Activated CD4-positive, alpha-beta T cell treated with anti-CD3 and anti-CD28 coated beads, Interleukin-2, amount 50 U/mL, for 24 hours (primary cell): ENCODE measurements around the gene MFGE8.

Experiments
- DNase-seq, 2 donors: peaks; one replicate each; pipeline ENCODE4 v3.0.0-alpha.2; 2020; ENCODE audit warnings: low read depth in 1 of 2, low spot score in 1 of 2

Gene MFGE8

DNA sequence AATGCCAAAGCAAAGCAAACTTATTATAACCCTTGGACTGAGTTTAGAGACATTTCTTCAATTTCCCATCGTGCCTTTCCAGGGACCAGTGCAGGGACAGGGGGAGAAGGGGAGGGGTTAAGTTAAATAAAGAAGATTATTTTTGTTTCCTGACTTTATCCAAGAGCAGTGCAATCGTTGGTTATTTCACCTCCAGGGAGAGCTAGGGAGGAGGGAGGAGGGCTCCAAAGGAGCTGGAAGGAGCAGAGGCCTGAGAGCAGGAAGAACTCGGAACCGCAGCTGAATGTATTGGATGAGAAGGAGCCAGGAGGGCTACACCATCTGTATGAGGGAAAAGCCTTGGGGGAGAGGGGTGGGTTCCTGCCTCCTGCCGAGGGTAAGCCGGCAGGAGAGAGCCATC is 38.5 kb downstream of the MFGE8 start:
- no peak for DNase-seq

DNA sequence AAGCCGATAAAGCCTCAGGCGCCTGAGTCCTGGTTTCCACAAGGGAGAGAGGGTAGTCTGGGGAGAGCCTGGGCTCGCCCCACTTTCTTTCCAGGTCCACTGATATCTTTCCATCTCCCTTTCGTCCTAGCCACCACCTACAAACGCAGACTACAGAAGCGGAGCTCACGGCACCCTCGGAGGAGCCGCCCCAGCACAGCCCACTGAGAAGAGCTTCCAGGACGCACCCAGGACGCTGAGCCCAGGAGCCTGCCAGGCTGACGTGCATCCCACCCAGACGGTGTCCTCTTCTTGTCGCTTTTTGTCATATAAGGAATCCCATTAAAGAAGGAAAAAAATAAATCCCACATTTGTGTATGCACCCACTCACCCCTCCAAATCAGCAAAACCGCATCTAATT is 38.9 kb downstream of the MFGE8 start:
- no peak for DNase-seq

DNA sequence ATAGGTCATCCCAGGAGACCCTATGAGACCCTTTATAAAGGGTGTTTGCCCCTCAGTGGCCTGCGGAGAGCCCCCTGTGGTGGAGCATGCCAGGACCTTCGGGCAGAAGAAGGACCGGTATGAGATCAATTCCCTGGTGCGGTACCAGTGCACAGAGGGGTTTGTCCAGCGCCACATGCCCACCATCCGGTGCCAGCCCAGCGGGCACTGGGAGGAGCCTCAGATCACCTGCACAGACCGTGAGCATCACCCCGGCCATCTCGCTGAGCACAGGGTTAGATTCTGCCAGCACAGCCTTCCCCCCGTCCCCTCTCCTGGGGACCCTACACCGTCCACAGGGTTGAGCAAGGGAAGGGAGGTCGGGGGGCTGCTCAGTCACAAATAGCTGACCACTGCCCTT is 39.4 kb downstream of the MFGE8 start:
- no peak for DNase-seq

DNA sequence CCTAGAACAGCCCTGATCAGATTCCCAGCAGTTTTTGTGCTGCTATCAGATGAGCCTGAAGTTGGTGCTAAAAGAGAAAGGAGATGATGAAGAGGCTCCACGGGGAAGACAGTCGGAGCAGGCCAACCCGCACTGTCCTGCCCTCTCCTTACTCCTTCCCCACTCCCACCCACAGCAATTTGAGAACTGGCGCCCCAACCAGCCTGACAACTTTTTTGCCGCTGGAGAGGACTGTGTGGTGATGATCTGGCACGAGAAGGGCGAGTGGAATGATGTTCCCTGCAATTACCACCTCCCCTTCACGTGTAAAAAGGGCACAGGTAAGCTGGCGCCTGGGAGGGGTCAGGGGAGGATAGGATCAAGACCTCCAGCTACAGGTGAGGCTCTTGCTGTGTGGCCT is 40.5 kb downstream of the MFGE8 start:
- no peak for DNase-seq

DNA sequence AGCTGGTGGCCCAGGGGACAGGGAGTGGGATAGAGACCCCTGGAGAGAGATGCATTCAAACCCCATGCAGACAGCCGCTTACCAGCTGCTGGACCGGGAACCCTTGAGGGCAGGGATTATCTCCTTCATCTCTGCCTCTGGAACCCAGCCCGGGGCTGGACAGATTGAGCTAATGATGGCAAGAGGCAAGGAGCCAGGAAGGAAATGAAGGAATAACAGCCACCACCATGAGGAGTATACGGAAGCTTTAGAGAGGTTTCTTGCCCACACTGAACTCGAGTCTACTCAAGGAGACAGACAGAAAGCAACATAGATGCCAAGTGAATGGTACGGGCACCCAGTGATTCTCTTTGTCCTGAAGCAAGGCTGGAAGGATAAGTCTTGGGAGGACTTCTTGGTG is 41.1 kb downstream of the MFGE8 start:
- no peak for DNase-seq

DNA sequence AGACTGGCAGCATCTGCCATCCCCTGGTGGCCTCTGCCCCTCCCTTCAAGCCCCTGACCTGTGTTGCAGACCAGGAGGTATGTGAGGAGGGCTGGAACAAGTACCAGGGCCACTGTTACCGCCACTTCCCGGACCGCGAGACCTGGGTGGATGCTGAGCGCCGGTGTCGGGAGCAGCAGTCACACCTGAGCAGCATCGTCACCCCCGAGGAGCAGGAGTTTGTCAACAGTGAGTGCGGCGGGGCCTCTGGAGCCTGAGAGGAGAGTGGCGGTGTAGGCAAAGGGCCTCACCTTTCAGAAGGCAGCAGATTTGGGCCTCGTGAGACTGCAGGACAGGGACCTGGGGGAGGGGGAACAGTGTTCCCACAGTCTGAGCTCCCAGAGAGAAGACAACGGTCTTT is 41.9 kb downstream of the MFGE8 start:
- no peak for DNase-seq

DNA sequence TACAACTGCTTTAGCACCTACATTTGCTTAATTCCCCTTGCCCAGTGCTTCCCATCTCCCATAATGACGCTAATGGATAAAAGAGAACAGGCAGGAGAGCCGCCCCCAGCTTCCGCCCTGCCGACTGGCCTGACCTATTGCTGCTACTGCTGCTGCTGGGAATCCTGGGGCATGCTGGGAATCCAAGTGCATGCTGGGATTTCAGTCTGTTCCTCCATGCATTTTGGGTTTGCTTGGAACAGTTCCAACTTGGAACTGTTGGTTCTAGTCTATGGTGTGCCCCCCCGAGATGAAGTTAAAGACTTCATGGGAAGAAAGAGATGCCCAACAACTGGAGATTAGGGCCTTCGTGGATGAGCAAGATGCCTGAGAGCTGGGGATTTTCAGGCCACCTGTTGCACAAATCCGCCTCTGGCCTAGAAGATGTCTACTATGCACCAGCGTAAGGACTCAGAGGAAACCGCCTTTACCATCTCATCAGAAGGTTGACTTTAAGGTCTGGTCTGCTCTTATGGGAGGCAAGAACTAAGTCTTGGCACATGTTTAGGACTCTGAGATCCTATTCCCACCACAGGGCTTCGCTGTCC is 46.8 kb downstream of the MFGE8 start:
- no peak for DNase-seq

DNA sequence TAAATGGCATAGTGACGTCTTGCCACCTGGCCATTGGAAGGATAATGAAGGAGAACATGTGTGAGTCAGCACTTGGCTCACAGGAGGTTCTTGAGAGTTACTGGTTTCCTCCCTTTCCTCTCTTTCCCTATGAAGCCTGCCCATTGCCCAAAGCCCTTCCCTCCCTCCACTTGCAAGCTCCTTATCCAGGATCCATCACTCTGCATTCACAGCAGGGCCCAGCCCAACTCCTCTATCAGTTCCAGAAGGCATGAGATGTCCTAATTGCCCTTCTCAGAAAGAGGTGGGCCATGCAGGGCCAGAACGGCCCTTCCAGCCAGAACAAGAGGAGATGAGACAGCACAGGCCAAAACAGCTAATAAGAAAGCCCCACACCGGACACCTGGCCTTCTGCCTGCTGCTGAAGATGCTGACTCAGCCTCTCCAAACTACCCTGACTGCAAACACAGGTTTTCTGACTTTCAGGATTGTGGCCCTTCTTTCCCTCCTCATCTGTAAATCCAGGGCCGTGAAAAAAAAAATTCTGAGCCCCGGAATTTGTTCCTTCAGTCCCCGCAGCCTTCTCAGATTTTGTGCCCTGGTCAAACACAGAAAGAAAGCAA is 47.6 kb downstream of the MFGE8 start:
- no peak for DNase-seq

DNA sequence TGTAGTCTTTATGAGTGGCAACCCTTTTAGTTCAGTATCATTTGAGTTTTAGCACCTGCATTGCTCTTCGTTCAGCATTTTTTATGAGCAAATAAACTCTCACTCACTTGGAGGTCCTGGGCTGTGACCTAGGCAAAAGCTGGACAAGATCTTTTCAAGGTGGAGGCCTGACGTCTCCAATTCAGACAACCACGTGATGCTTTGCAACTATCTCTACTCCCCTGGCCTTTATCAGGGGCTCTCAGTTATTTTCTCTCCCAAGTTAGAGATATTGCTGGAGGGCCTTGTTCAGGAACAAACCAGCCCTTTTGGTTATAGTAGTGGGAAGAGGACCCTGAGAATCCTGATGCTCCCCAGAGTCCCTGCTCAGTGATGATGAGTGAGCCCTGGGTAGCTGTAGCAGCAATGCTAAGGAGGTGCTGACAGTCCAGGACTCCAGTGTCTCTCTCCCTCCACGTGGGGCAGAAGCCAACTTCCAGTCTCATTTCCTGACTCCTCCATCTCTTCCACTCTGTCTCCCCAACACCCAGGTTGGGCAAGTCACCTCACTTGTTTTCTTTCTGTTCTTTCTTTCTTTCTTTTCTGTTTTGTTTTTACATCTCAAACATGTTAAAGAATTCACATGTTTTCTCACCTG is 48.2 kb downstream of the MFGE8 start:
- DNase-seq = no peak

DNA sequence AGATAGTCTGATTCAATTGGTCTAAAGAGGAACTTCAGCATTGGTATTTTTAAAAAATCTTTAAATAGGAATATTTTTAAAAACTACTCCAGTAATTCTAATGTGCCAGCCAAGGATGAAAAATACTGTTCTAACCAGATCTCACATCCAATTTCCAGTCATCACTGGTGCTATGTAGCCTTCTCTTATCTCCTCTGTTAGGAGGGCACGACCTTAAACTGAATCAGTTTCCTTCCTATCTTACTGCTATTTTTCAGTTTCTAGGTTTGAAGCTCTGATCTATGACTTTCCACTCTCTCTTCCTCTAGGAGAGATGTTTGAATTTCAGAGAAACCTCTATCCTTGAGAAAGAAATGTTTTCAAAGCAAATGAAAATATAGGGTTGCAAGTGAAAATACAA is 49.8 kb downstream of the MFGE8 start:
- no peak for DNase-seq

DNA sequence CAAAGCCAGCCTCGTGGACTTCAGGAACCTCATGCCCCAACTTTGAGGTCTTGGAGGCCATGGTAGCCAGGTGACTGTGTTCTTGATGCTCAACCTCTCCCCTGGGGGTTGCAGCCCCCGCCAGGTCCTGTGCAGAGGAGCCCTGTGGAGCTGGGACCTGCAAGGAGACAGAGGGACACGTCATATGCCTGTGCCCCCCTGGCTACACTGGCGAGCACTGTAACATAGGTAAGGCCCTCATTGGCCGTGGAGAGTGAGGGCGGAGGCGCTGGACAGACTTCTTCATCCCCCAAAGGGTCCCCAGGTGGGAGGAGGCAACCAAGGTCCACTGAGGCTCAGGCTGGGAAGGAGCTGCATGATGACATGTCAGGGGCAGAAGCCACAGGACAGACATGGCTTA is 53.0 kb downstream of the MFGE8 start:
- no peak for DNase-seq

DNA sequence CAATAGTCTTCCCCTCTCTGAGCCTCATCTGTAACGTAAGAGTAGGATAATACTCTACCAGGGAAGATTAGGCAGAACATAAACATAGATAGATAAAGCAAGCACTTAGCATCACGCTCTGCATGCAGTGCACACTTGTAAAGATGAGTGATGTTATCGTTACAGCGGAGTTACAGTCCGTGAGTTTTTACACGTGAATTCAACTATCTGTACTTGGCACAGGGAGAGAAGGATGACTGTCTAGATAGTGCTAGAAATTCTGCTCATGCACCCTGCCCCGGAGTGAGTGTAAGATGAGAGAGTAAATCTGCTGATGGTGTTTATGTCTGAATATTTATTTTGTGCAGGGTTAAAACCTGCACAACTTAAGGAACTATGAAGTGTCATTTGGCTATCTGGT is 53.6 kb downstream of the MFGE8 start:
- no peak for DNase-seq

DNA sequence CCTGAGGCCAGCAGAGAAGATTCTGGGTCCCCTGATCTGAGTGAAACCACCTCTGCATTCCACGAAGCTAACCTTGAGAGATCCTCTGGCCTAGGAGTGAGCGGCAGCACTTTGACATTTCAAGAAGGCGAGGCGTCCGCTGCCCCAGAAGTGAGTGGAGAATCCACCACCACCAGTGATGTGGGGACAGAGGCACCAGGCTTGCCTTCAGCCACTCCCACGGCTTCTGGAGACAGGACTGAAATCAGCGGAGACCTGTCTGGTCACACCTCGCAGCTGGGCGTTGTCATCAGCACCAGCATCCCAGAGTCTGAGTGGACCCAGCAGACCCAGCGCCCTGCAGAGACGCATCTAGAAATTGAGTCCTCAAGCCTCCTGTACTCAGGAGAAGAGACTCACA is 54.2 kb downstream of the MFGE8 start:
- no peak for DNase-seq

DNA sequence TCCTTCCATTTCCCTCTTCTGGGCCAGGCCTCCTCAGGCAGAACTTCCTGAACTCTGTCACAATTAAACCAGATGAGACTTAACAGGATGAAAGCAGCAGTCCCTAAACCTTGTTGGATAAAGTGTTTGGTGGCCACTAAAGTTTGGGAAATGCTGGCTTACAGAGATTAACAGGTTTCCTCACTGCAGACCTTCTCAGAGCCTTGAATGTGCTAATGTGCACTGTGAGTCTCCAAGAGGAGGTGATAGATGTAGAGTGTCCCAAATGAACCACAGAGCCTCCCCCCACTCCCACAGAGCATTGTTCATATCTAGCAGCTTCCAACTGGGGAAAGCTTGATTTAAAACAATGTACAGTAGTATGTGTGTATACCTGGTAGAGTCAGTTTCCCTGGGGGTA is 60.7 kb downstream of the MFGE8 start:
- no peak for DNase-seq

DNA sequence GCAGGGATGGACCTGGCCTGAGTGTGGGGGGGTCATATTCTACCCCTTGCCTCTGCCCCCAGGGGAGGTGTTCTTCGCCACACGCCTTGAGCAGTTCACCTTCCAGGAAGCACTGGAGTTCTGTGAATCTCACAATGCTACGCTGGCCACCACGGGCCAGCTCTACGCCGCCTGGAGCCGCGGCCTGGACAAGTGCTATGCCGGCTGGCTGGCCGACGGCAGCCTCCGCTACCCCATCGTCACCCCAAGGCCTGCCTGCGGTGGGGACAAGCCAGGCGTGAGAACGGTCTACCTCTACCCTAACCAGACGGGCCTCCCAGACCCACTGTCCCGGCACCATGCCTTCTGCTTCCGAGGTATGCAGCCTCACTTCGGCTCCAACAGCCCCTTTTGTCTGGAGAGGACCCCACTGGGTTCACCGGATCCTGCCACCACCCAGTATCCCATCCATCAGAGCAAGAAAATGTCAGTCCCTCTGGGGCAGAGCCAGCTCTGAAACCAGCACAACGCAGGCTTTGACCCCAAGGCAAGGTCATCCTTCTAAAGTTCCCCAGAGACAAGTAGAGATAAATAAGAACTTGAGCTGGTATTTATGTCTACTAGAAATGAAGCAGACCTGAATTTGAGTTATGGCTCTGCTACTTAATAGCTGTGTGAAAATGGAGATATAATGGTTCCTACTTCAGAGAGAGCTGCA is 63.7 kb downstream of the MFGE8 start:
- DNase-seq = no peak
